Progenitor cell of endocrine pancreas (in vitro differentiated cells): ENCODE results near the gene MYO7A. TPM values are rescaled to one million over a fixed set of nuclear protein-coding genes. Genes with fewer than 3 reads are reported as not detected.

Experiments used
- DNase-seq: peaks from one replicate; pipeline ENCODE4 v3.0.0; 2021; ENCODE audit warnings: low spot score; ENCODE audit not compliant: unreplicated experiment
- H3K27ac Mint-ChIP-seq: 2 replicates; pipeline ENCODE4 v1.8.0; 2021; ENCODE audit warnings: mild to moderate bottlenecking, moderate library complexity, mixed read lengths
- H3K27me3 Mint-ChIP-seq: 2 replicates; pipeline ENCODE4 v1.8.0; 2021; ENCODE audit warnings: mixed read lengths
- H3K36me3 Mint-ChIP-seq: 2 replicates; pipeline ENCODE4 v1.8.0; 2022; ENCODE audit warnings: mixed read lengths; ENCODE audit not compliant: insufficient read depth
- H3K4me1 Mint-ChIP-seq: 2 replicates; pipeline ENCODE4 v1.8.0; 2021; ENCODE audit warnings: low read depth, mixed read lengths
- H3K4me3 Mint-ChIP-seq: 2 replicates; pipeline ENCODE4 v1.8.0; 2021; ENCODE audit warnings: low read depth, mild to moderate bottlenecking, moderate library complexity, mixed read lengths
- H3K9me3 Mint-ChIP-seq: 2 replicates; pipeline ENCODE4 v1.8.0; 2021; ENCODE audit warnings: low read depth, mixed read lengths
- total RNA-seq: library from RNA; stranded (reverse); gene quantifications from 2 replicates; pipeline ENCODE4 v1.2.1, GENCODE V29; 2021
- TF ChIP-seq, protein P1 (sequence below): fragments of 200-600 bp; sonication (generic); IDR thresholded peaks from one replicate; pipeline ENCODE4 v1.5.0; 2021; ENCODE audit warnings: antibody characterized with exemption, mild to moderate bottlenecking; ENCODE audit not compliant: unreplicated experiment

Gene MYO7A
- total RNA-seq, 1 donor from 2014 or later, result 5.7 TPM

DNA sequence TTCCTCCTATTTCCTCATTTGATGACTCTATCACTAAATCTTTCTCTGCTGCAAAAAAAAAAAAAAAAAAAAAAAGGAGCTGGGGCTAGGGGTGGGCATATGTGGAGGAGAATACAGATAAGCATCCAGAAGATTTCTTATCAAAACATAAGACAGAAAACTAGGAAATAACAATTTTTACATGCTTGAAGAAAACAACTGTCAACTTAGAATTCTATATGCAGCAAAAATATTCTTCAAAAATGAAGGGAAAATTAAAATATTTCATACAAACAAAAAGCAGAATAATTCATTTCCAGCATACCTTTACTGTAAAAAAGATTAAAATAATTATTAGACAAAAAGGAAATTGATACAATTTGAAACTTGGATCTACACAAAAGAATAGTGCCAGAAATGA is 134.8 kb downstream of the MYO7A start:
- Mint-ChIP-seq H3K27ac (no peak overlapping the region), H3K27me3 (no peaks in the 10 kb centered on the region), H3K9me3 (peaks cover 4% of the 10 kb centered on the region), H3K36me3 (no peaks in the 10 kb centered on the region), H3K4me1 (no peaks in the 10 kb centered on the region), H3K4me3 (no peak overlapping the region)
- DNase-seq, result no peak
- TF ChIP-seq, protein P1, sequence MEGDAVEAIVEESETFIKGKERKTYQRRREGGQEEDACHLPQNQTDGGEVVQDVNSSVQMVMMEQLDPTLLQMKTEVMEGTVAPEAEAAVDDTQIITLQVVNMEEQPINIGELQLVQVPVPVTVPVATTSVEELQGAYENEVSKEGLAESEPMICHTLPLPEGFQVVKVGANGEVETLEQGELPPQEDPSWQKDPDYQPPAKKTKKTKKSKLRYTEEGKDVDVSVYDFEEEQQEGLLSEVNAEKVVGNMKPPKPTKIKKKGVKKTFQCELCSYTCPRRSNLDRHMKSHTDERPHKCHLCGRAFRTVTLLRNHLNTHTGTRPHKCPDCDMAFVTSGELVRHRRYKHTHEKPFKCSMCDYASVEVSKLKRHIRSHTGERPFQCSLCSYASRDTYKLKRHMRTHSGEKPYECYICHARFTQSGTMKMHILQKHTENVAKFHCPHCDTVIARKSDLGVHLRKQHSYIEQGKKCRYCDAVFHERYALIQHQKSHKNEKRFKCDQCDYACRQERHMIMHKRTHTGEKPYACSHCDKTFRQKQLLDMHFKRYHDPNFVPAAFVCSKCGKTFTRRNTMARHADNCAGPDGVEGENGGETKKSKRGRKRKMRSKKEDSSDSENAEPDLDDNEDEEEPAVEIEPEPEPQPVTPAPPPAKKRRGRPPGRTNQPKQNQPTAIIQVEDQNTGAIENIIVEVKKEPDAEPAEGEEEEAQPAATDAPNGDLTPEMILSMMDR, result no peak

Other genes with a start within 250 kb of the MYO7A start
- gene B3GNT6, start 93.8 kb upstream of the MYO7A start, total RNA-seq, result not detected in 2 replicates
- gene CAPN5, start 61.3 kb upstream of the MYO7A start, total RNA-seq, result 9.5 and 10.9 TPM in 2 replicates
- not detected in 2 replicates for gene OMP, start 25.4 kb upstream of the MYO7A start, total RNA-seq
- not detected in 2 replicates for gene GDPD4, start 173.4 kb downstream of the MYO7A start, total RNA-seq